ENCODE measurements around the gene CCDC68. TPM values are rescaled to one million over a fixed set of nuclear protein-coding genes. Genes with fewer than 3 reads are reported as not detected.

The CCDC68 gene
- total and polyA plus RNA-seq, 2 of the 13 experiments (the other 11 are each of a cell fraction or from before 2014, with no cell fraction given), result 4.6 to 13.3 TPM

DNA sequence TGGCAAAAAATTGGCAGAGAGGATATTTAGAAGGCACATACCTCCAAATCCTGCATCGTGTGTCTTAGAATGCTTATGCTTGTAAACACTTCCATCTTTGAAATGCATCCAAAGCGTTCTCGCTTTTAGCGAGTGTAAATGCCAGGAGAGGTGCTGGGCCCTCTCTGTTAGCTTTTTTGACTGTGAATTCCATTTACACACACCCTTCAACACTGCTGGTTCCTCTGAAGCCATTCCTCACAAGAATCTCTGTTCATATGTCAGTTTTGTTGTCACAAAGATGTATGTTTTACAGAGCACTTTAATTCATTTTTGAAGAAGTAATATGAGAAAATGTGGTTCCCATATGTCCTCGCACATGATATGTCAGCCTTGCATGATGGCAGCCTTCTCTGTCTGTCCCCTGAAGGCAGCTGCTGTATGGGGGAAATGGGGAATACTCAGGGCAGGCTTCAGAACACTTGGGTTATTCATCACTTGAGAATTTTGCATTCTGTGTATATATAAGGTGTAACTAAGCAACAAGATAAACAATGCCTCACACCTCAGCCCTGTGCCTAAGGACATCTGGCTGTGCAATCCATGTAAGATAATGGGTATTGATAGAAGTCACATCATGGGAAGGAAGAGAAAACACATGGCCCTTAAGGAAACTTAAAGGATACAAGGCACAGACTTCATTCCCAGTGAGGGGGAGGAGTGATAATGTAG lies 78.7 kb downstream of the CCDC68 start:
- no peak for FAIRE-seq
- Histone ChIP-seq H3K9ac (ENCODE audit: insufficient read depth, low read depth, low read length) (no peak overlapping the region), H2AFZ (ENCODE audit: low read length) (no peak overlapping the region), H3K4me1 (ENCODE audit: insufficient read depth, low read length) (no peaks in the 10 kb centered on the region), H3K36me3 (replicated peaks in 1 of 2; ENCODE audit: control insufficient read depth in 1 of 2, insufficient read depth in 2 of 2, low read length in 2 of 2) (no peaks in the 10 kb centered on the region), H3K4me2 (ENCODE audit: low read depth, low read length) (no peak overlapping the region), H3K27me3 (ENCODE audit: control insufficient read depth in 1 of 2, insufficient read depth in 2 of 2, low read length in 2 of 2) (peaks cover 0 to 14% of the 10 kb centered on the region in 2 experiments; a peak in 1 of 5 replicates), H4K20me1 (ENCODE audit: insufficient read depth, low read length) (no peaks in the 10 kb centered on the region), H3K79me2 (ENCODE audit: insufficient read depth, low read length) (no peaks in the 10 kb centered on the region), H3K27ac (ENCODE audit: extremely low read length, insufficient read depth, low read length) (no peak overlapping the region), H3K4me3 (replicated peaks in 1 of 3; ENCODE audit: insufficient read depth in 1 of 3, low read depth in 2 of 3, low read length in 3 of 3) (no peak overlapping the region), H3K9me3 (ENCODE audit: low read length) (no peaks in the 10 kb centered on the region)
- BruUV-seq (replicated peaks), result no TSS peak
- intact Hi-C loops (cut with micrococcal nuclease; ENCODE audit: unreplicated experiment), result no loop called here
- ATAC-seq, result no peak
- no peak for DNase-seq (ENCODE audit: low spot score)
- ChIA-PET POLR2A (no interaction called here), CTCF (ENCODE audit: low intra/inter-chr PET ratio, low total read pairs) (no interaction called here)
- in situ Hi-C loops (cut with HindIII; ENCODE audit: extremely low pct_ligation_motif_present, low pct_unique_long_range_greater_than_20kb), result no loop called here
- TF ChIP-seq, protein P1, sequence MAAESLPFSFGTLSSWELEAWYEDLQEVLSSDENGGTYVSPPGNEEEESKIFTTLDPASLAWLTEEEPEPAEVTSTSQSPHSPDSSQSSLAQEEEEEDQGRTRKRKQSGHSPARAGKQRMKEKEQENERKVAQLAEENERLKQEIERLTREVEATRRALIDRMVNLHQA (CRISPR knock-in tag; IDR thresholded peaks at IDR 0.05), result no peak
- no peak for TF ChIP-seq ZZZ3 (CRISPR knock-in tag; IDR thresholded peaks at IDR 0.05; ENCODE audit: borderline replicate concordance)
- TF ChIP-seq ZNF274 (CRISPR knock-in tag; IDR thresholded peaks at IDR 0.05), result no peak
- no peak for TF ChIP-seq KMT2A (CRISPR knock-in tag; IDR thresholded peaks at IDR 0.05)
- no peak for TF ChIP-seq ZNF207 (IDR thresholded peaks at IDR 0.05; ENCODE audit: borderline replicate concordance)
- WGBS (ENCODE audit: low lambda C conversion rate), result 3% methylated on average over 5 of the region's 5 CpGs

DNA sequence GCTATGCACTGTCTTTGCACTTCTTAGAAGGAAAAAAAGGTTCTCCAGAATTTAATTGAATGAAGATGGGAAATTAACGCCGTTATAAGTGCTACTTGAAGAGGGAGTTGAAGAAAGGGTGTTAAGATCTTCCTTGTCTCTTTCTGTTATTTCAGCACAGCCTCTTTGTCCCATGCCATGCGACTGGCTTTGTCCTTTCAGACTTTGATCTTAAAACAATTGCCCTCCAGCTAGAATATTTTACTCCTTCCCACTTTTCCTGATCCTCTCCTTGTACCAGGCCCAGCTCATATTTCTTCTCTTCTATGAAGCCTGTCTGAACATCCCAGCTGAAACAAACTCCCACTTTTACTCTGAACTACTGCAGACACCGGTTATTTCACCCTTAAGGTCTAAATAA lies 79.6 kb downstream of the CCDC68 start:
- ChIA-PET POLR2A (no interaction called here), CTCF (ENCODE audit: low intra/inter-chr PET ratio, low total read pairs) (no interaction called here)
- Histone ChIP-seq H3K79me2 (ENCODE audit: insufficient read depth, low read length) (no peaks in the 10 kb centered on the region), H3K27ac (ENCODE audit: extremely low read length, insufficient read depth, low read length) (no peak overlapping the region), H3K9ac (ENCODE audit: insufficient read depth, low read depth, low read length) (no peak overlapping the region), H3K36me3 (replicated peaks in 1 of 2; ENCODE audit: control insufficient read depth in 1 of 2, insufficient read depth in 2 of 2, low read length in 2 of 2) (no peaks in the 10 kb centered on the region), H3K4me2 (ENCODE audit: low read depth, low read length) (no peak overlapping the region), H3K9me3 (ENCODE audit: low read length) (no peaks in the 10 kb centered on the region), H3K27me3 (ENCODE audit: control insufficient read depth in 1 of 2, insufficient read depth in 2 of 2, low read length in 2 of 2) (peaks cover 0 to 14% of the 10 kb centered on the region in 2 experiments; a peak in 1 of 5 replicates), H2AFZ (ENCODE audit: low read length) (no peak overlapping the region), H4K20me1 (ENCODE audit: insufficient read depth, low read length) (no peaks in the 10 kb centered on the region), H3K4me3 (replicated peaks in 1 of 3; ENCODE audit: insufficient read depth in 1 of 3, low read depth in 2 of 3, low read length in 3 of 3) (no peak overlapping the region), H3K4me1 (ENCODE audit: insufficient read depth, low read length) (no peaks in the 10 kb centered on the region)
- in situ Hi-C loops (cut with HindIII; ENCODE audit: extremely low pct_ligation_motif_present, low pct_unique_long_range_greater_than_20kb) (no loop called here), intact Hi-C loops (cut with micrococcal nuclease; ENCODE audit: unreplicated experiment) (no loop called here)
- DNase-seq (ENCODE audit: low spot score), result no peak
- no peak for FAIRE-seq
- no TSS peak for BruUV-seq (replicated peaks)
- no peak for ATAC-seq
- WGBS (ENCODE audit: low lambda C conversion rate), result 3% methylated on average over 4 of the region's 4 CpGs
- TF ChIP-seq RAD21 (CRISPR knock-in tag; IDR thresholded peaks at IDR 0.05), result no peak
- no peak for TF ChIP-seq CREB1 (IDR thresholded peaks at IDR 0.05)
- no peak for TF ChIP-seq CREB1 (CRISPR knock-in tag; IDR thresholded peaks at IDR 0.05)
- no peak for TF ChIP-seq ZNF225 (CRISPR knock-in tag; IDR thresholded peaks at IDR 0.05)
- no peak for TF ChIP-seq HOXA5 (CRISPR knock-in tag; IDR thresholded peaks at IDR 0.05)
- TF ChIP-seq, protein P2, sequence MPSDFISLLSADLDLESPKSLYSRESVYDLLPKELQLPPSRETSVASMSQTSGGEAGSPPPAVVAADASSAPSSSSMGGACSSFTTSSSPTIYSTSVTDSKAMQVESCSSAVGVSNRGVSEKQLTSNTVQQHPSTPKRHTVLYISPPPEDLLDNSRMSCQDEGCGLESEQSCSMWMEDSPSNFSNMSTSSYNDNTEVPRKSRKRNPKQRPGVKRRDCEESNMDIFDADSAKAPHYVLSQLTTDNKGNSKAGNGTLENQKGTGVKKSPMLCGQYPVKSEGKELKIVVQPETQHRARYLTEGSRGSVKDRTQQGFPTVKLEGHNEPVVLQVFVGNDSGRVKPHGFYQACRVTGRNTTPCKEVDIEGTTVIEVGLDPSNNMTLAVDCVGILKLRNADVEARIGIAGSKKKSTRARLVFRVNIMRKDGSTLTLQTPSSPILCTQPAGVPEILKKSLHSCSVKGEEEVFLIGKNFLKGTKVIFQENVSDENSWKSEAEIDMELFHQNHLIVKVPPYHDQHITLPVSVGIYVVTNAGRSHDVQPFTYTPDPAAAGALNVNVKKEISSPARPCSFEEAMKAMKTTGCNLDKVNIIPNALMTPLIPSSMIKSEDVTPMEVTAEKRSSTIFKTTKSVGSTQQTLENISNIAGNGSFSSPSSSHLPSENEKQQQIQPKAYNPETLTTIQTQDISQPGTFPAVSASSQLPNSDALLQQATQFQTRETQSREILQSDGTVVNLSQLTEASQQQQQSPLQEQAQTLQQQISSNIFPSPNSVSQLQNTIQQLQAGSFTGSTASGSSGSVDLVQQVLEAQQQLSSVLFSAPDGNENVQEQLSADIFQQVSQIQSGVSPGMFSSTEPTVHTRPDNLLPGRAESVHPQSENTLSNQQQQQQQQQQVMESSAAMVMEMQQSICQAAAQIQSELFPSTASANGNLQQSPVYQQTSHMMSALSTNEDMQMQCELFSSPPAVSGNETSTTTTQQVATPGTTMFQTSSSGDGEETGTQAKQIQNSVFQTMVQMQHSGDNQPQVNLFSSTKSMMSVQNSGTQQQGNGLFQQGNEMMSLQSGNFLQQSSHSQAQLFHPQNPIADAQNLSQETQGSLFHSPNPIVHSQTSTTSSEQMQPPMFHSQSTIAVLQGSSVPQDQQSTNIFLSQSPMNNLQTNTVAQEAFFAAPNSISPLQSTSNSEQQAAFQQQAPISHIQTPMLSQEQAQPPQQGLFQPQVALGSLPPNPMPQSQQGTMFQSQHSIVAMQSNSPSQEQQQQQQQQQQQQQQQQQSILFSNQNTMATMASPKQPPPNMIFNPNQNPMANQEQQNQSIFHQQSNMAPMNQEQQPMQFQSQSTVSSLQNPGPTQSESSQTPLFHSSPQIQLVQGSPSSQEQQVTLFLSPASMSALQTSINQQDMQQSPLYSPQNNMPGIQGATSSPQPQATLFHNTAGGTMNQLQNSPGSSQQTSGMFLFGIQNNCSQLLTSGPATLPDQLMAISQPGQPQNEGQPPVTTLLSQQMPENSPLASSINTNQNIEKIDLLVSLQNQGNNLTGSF (CRISPR knock-in tag; IDR thresholded peaks at IDR 0.05), result no peak
- no peak for TF ChIP-seq RBFOX2 (IDR thresholded peaks at IDR 0.05; ENCODE audit: low read depth, low read length)
- TF ChIP-seq ATF7-NPFF (CRISPR knock-in tag; IDR thresholded peaks at IDR 0.05; ENCODE audit: low read depth), result no peak
- TF ChIP-seq, protein P3, sequence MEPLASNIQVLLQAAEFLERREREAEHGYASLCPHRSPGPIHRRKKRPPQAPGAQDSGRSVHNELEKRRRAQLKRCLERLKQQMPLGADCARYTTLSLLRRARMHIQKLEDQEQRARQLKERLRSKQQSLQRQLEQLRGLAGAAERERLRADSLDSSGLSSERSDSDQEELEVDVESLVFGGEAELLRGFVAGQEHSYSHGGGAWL (CRISPR knock-in tag; IDR thresholded peaks at IDR 0.05), result no peak

Data from HepG2 (cell line).